HG02623 (cell line): ENCODE data around the gene HRH1.
"Not testable (repeated sequence)": the region's sequence is repeated elsewhere in the genome, so short reads cannot be mapped to it uniquely, and the experiment has no call there.

Experiments
- ATAC-seq: cut with Tn5 transposase; IDR thresholded peaks from one replicate; pipeline ENCODE4 v1.9.1; 2021; ENCODE audit warnings: moderate library complexity; ENCODE audit not compliant: unreplicated experiment

Gene HRH1

GRCh38 chr3:11168881-11169805 is 14.8 kb downstream of the HRH1 start:
- ATAC-seq: no peak

- no peak for ATAC-seq
Observed at GRCh38 chr3:11170052-11170770, 15.9 kb downstream of the HRH1 start.

DNA sequence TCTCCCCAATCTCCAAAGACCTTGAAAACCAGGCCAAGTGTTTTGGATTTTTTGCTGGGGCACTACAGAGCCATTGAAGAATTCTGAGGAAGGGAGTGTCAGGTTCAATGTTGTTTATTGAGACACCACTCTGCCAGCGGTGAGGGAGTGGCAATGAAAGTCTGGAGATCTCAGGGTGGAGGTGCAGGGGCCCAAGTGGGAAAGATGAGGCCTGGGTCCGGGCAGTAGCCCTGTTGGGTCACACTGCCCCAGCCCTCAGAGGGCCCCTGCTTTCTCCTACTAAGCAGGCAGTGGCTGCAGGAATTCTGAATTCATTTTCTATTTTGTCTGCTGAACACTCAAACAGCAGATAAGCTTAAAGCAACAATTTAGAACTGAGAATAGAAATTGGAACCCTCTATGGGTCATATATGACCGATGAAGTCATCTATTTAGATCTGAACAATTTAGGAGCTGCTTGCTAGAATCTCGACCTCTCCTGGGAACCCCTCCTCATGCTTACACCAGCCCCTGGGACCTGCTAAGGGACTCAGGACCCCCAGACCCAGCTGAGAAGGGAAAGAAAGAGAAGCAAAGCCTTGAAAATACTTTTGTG is 17.9 kb downstream of the HRH1 start:
- no peak for ATAC-seq

GRCh38 chr3:11173828-11174465 is 19.7 kb downstream of the HRH1 start:
- no peak for ATAC-seq

GRCh38 chr3:11178421-11178820 is 24.1 kb downstream of the HRH1 start:
- no peak for ATAC-seq

- not testable (repeated sequence) for ATAC-seq
Observed at GRCh38 chr3:11184328-11184969, 30.2 kb downstream of the HRH1 start.

DNA sequence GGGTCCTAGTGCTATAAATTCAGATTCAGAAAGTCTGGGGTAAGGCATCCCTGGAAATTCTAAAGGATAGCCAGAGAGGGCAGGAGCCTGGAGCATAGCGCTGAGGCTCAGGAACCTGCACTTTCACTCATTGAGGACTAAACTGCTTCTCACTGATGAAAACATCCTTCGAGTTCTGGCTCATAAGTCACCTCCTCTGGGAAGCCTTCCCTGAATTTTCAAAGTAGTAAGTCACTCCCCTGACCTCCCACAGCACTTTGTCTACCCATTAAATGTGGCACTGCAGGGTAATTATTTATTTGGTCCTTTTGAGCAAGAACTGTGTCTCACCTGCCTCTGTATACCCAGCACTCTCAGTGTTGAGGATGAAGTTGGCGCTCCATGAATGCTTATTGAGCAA is 30.9 kb downstream of the HRH1 start:
- no peak for ATAC-seq

DNA sequence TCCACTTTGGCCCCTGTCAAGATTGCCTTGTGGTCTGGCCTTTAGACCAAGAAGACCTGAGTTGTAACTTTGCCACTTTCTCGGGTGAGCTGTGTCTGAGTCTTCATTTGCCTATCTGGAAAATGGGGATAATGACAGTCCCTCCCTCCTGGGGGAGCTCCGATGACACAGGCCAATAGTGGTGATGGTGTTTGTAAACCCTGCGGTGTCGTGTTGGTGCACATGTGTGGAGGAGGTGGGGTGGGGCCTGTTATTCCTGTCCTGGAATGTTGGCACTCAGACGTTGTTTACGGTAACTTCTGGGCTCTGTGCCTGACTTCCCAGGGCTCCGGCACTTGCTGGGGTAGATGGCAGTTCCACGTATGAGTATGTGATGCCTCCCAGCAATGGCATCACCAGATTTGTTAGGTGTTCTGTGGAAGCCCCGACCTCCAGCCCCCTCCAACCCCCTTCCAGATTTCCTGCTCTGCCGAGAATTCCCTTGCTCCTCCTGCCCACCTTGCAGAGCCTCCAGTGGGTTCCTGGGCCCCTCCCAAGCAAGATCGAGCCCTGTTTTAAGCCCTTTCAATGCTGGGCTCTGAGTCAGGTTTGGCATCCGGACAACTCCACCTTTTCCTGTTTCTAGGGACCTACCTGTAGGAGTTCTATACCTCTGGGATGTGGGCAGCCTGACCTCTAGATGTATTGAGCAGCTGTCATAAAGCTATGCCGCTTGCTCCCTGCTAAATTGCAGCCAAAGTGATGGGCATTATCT is 31.4 kb downstream of the HRH1 start:
- no peak for ATAC-seq

GRCh38 chr3:11186318-11186692 is 32.0 kb downstream of the HRH1 start:
- no peak for ATAC-seq

DNA sequence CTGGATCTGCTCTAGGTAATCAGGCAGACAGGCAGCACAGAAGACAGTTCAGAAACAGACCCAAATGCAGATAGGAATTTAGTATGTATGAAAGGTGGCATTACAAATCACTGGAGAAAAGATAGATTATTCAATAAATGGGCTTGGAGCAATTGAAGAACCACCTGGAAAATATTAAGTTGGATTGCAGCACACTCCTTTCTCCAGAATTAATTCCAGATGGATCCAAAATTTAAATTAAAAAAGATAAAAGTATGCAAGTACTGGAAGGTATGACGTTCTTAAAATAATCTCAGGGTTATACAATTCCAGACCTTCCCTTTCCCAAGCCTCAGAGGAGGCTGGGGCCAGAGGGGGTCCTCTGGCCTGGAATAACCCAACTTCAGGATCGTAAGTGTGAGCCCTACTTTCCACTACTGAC is 32.5 kb downstream of the HRH1 start:
- ATAC-seq: no peak

DNA sequence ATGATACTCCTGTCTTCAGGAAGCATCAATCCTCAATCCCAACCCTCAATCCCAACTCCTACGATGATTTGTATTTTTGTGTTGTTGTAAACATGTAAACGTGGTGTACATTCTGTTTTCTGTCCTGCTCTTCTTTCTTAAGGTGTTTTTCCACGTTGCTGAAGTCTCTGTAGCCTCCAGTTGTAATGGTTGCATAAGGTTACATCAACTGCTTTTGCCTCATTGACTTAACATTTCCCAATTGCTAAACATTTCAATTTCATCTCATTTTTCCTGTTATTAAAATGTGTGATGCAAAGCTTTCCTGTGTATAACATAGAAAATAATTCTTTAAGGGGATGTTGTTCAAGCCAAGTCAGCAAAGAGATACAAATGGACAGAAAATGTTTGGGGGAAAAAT is 33.4 kb downstream of the HRH1 start:
- ATAC-seq: no peak

DNA sequence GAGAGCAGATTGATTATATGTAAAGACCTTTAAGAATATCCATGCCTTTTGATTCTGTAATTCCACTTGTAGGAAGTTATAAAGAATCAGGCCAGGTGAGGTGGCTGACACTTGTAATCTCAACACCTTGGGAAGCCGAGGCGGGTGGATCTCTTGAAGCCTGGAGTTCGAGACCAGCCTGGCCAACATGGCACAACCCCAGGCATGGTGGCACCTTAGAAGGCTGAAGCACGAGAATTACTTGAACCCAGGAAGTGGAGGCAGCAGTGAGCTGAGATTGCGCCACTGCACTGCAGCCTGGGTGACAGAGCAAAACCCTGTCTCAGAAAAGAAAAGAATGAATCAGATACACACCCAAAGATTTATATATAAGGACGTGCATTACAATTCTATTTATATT is 33.9 kb downstream of the HRH1 start:
- ATAC-seq: no peak

DNA sequence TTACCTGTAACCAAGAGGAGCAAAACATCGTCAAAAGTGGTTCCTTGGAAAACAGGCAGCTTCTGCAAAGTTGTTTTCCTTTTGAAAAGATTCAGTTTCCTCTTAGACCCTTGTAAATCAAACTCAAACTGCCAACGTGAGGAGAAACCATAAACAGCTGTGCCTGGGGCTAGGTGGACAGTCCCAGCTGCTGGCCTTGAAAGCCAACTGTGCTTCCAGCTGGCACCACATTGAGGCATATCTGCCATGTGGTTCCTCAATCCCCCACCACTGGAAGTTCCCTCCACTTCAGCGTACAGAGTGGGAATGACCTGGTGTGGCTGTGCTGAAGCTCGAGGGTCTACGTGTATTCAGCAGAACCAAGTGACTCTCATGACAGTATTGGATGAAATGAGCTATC is 40.9 kb downstream of the HRH1 start:
- no peak for ATAC-seq

- no peak for ATAC-seq
Observed at GRCh38 chr3:11195721-11196332, 41.5 kb downstream of the HRH1 start.

- ATAC-seq: no peak
Observed at GRCh38 chr3:11197484-11197883, 43.2 kb downstream of the HRH1 start.

DNA sequence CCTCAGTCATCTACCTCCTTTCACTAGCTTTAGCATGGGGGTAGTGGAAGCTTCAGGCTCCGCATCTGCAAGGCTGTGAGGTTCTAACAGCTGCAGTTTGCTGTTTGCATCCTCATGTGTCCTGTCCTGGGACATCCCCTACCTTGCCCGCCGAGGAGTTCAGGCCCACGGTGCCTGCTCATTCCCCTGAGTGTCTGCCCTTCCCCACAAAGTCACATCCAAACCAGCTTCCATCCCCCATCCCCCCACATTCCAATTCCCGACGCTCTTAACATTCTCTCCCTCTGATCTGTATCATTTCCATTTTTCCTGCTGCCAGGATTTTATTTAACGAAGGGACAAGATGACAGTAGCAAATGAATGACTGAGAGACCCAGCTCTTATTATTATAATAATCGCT is 43.8 kb downstream of the HRH1 start:
- ATAC-seq: no peak

DNA sequence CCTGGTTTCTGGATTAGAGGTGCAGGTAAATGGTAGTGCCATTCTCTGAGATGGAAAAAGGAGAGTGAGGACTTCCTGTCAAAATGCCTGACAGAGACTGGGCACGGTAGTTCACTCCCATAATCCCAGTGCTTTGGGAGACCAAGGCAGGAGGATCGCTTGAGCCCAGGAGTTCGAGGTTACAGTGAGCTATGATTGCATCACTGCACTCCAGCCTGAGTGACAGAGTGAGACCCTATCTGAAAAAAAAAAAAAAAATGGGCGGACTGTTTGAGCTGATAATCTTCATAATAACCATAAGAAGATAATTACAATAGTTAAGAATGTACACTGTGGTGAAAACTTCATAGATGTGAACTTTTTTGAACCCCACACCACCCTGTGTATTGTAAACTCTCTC is 44.2 kb downstream of the HRH1 start:
- no peak for ATAC-seq

- ATAC-seq: no peak
Observed at GRCh38 chr3:11199902-11200845, 45.9 kb downstream of the HRH1 start.
